Fibroblast of lung (primary cell): ENCODE data around the gene CFAP70.

Experiments used
- EZH2 ChIP-seq: IDR thresholded peaks from 2 replicates; pipeline ENCODE4 v1.5.1; 2012; ENCODE audit warnings: low read length, control low read depth, mild to moderate bottlenecking; ENCODE audit errors: missing control alignments
- TF ChIP-seq, protein P1 (sequence below), 2 donors: IDR thresholded peaks in 1 of 2; conservative IDR thresholded peaks in 1 of 2; 1 replicate in 1 of 2; 2 replicates in 1 of 2; pipeline ENCODE4 v1.5.1; 2011 to 2012; ENCODE audit warnings: low read length in 2 of 2, control low read depth in 1 of 2, inconsistent platforms in 1 of 2, low read depth in 1 of 2, mild to moderate bottlenecking in 1 of 2

- TF ChIP-seq, protein P1, sequence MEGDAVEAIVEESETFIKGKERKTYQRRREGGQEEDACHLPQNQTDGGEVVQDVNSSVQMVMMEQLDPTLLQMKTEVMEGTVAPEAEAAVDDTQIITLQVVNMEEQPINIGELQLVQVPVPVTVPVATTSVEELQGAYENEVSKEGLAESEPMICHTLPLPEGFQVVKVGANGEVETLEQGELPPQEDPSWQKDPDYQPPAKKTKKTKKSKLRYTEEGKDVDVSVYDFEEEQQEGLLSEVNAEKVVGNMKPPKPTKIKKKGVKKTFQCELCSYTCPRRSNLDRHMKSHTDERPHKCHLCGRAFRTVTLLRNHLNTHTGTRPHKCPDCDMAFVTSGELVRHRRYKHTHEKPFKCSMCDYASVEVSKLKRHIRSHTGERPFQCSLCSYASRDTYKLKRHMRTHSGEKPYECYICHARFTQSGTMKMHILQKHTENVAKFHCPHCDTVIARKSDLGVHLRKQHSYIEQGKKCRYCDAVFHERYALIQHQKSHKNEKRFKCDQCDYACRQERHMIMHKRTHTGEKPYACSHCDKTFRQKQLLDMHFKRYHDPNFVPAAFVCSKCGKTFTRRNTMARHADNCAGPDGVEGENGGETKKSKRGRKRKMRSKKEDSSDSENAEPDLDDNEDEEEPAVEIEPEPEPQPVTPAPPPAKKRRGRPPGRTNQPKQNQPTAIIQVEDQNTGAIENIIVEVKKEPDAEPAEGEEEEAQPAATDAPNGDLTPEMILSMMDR (conservative IDR thresholded peaks at IDR 0.05 in 1 of 2, IDR thresholded peaks at IDR 0.05 in 1 of 2; ENCODE audit: low read depth in 1 of 2, low read length in 2 of 2), result no peak
- no peak for TF ChIP-seq EZH2
These were observed 843 bp downstream of the CFAP70 start for GRCh38 chr10:73357821-73358220.
